GM23248 (cell line): Measurements from ENCODE around the gene SFMBT2. TPM values are rescaled to one million over a fixed set of nuclear protein-coding genes. Genes with fewer than 3 reads are reported as not detected.
"Not testable (repeated sequence)": the region's sequence is repeated elsewhere in the genome, so short reads cannot be mapped to it uniquely, and the experiment has no call there.

Experiments used
- DNase-seq: peaks from one replicate; pipeline ENCODE4 v3.0.0-alpha.2; 2015
- H2AFZ ChIP-seq: fragments of 200-600 bp; sonication (generic); 2 replicates; pipeline ENCODE4 v1.6.1; 2016; ENCODE audit warnings: antibody characterized with exemption
- H3F3A ChIP-seq: fragments of 200-600 bp; sonication (generic); 2 replicates; pipeline ENCODE4 v1.6.1; 2016; ENCODE audit warnings: mild to moderate bottlenecking, antibody characterized with exemption, mixed run types; ENCODE audit not compliant: insufficient read depth
- H3K27ac ChIP-seq: fragments of 200-600 bp; sonication (generic); 2 replicates; pipeline ENCODE4 v1.5.1; 2016; ENCODE audit warnings: mild to moderate bottlenecking
- H3K27me3 ChIP-seq: fragments of 200-600 bp; sonication (generic); replicated peaks from 2 replicates; pipeline ENCODE4 v1.6.1; 2016; ENCODE audit warnings: mild to moderate bottlenecking; ENCODE audit not compliant: insufficient read depth
- H3K36me3 ChIP-seq: fragments of 200-600 bp; sonication (generic); 2 replicates; pipeline ENCODE4 v1.6.1; 2016; ENCODE audit warnings: low read depth, mild to moderate bottlenecking
- H3K4me1 ChIP-seq: fragments of 200-600 bp; sonication (generic); 2 replicates; pipeline ENCODE4 v1.6.1; 2016; ENCODE audit warnings: mild to moderate bottlenecking; ENCODE audit not compliant: insufficient read depth
- H3K4me2 ChIP-seq: fragments of 200-600 bp; sonication (generic); one replicate; pipeline ENCODE4 v1.6.1; 2016; ENCODE audit warnings: mild to moderate bottlenecking; ENCODE audit not compliant: unreplicated experiment
- H3K4me3 ChIP-seq: fragments of 200-600 bp; sonication (generic); 2 replicates; pipeline ENCODE4 v1.5.1; 2016; ENCODE audit warnings: mild to moderate bottlenecking
- H3K79me2 ChIP-seq: fragments of 200-600 bp; sonication (generic); 2 replicates; pipeline ENCODE4 v1.6.1; 2016; ENCODE audit warnings: mild to moderate bottlenecking; ENCODE audit not compliant: insufficient read depth
- H3K9ac ChIP-seq: fragments of 200-600 bp; sonication (generic); 2 replicates; pipeline ENCODE4 v1.6.1; 2016; ENCODE audit warnings: mild to moderate bottlenecking
- H3K9me2 ChIP-seq: fragments of 200-600 bp; sonication (generic); 2 replicates; pipeline ENCODE4 v1.6.1; 2016; ENCODE audit warnings: mixed run types, mild to moderate bottlenecking, moderate library complexity; ENCODE audit not compliant: insufficient read depth
- H3K9me3 ChIP-seq: fragments of 200-600 bp; sonication (generic); one replicate; pipeline ENCODE4 v1.6.1; 2017; ENCODE audit warnings: low read depth
- H4K20me1 ChIP-seq: fragments of 200-600 bp; sonication (generic); 2 replicates; pipeline ENCODE4 v1.6.0; 2016; ENCODE audit not compliant: insufficient read depth
- EZH2 ChIP-seq: fragments of 200-600 bp; sonication (generic); IDR thresholded peaks from 2 replicates; pipeline ENCODE4 v1.6.1; 2018; ENCODE audit warnings: antibody characterized with exemption, mild to moderate bottlenecking; ENCODE audit not compliant: insufficient read depth, poor library complexity, severe bottlenecking
- EZH2phosphoT487 ChIP-seq: fragments of 200-600 bp; sonication (generic); IDR thresholded peaks from 2 replicates; pipeline ENCODE4 v1.6.1; 2018; ENCODE audit warnings: antibody characterized with exemption, moderate library complexity, mild to moderate bottlenecking, low read depth; ENCODE audit not compliant: insufficient read depth
- WGBS, 2 experiments: methylation state at CpG; one replicate each; pipeline ENCODE4 v1.1.6; 2015 to 2017; ENCODE audit warnings: low lambda C conversion rate in 2 of 2, low coverage in 1 of 2; ENCODE audit errors: missing lambda C conversion rate in 2 of 2; 5-methylcytosine and 5-hydroxymethylcytosine counted together
- in situ Hi-C: fragments of 300-500 bp; cut with MboI; formaldehyde crosslinking; loops from 2 replicates; pipeline ENCODE4 v1.15.0; 2020
- polyA plus RNA-seq: library from polyadenylated mRNA; unstranded; fragments of >200 nt; fragmentation: Nextera tagmentation; extraction: Ambion mirVana; gene quantifications from 2 replicates; pipeline ENCODE4 v1.2.1, GENCODE V29; 2016
- total RNA-seq: library from RNA; depleted of rRNA; stranded (reverse); fragments of >200 nt; shearing (Covaris generic); gene quantifications from 2 replicates; pipeline ENCODE4 v1.2.3, GENCODE V29; 2014

SFMBT2 gene
- total and polyA plus RNA-seq, 2 experiments from 2014 or later = 0.22 TPM; not detected in 1

DNA sequence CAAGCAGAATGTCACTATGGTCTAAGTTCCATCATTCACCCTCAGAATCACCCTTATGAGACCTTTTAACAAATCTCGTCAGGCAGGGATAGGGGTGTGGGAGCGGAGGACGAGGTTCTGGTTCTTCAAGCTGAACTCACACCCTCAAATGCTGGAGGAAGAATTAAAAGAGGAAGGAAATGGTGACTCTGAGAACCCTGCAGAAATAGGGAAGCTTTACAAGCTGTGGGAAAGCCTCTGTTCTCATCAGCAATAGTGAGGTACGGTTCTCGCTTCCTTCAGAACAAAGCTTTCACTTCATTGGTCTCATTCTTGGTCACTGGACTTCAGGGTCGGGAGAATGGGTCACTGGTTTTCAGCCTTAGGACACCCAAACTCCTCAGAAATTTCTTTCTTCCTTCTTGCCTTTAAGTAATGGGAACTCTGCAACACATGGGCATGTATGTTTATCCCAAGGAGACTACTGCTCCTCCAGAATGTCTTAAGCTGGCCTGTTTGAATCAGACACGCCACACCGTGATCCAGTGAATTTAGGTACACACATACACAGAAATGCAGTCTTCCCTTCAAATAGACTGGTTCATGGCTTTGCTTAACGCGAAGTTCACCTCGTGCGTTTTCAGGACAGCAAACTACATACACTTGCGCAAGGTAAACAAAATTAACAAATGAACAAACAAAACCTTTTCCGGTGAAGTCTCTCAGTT is 226.0 kb downstream of the SFMBT2 start:
- Histone ChIP-seq H4K20me1 (no peaks in the 10 kb centered on the region), H3K27ac (no peak overlapping the region), H3K9me3 (no peaks in the 10 kb centered on the region), H3K27me3 (no peaks in the 10 kb centered on the region), H3K9ac (no peak overlapping the region), H2AFZ (no peak overlapping the region), H3K9me2 (no peaks in the 10 kb centered on the region), H3F3A (no peaks in the 10 kb centered on the region), H3K4me1 (no peaks in the 10 kb centered on the region), H3K36me3 (no peaks in the 10 kb centered on the region), H3K4me3 (no peak overlapping the region), H3K4me2 (no peak overlapping the region), H3K79me2 (no peaks in the 10 kb centered on the region)
- no peak for TF ChIP-seq EZH2
- TF ChIP-seq EZH2phosphoT487 = no peak
- 79 to 89% methylated on average over 14 of the region's 14 CpGs for WGBS, 2 experiments
- in situ Hi-C loops = no loop called here
- DNase-seq = no peak

DNA sequence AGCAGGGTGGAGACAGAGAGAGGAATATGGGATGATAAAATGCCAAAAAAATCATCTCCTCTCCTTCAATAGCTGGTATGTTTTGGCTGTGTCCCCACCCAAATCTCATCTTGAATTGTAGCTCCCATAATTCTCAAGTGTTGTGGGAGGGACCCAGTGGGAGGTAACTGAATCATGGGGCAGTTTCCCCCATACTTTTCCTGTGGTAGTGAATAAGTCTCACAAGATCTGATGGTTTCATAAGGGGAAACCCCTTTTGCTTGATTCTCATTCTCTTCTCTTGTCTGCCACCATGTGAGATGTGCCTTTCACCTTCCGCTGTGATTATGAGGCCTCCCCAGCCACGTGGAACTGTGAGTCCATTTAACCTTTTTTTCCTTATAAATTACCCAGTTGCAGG is 226.7 kb downstream of the SFMBT2 start:
- H2AFZ ChIP-seq, H3K4me3 ChIP-seq, DNase-seq, H3K9me3 ChIP-seq, H3K4me2 ChIP-seq, H3K9me2 ChIP-seq, H3K9ac ChIP-seq, H3K36me3 ChIP-seq, H3K4me1 ChIP-seq, in situ Hi-C loops, H4K20me1 ChIP-seq, H3F3A ChIP-seq, H3K27ac ChIP-seq, H3K27me3 ChIP-seq, H3K79me2 ChIP-seq: not testable (repeated sequence)
- 66 to 67% methylated on average over 2 of the region's 2 CpGs for WGBS, 2 experiments

DNA sequence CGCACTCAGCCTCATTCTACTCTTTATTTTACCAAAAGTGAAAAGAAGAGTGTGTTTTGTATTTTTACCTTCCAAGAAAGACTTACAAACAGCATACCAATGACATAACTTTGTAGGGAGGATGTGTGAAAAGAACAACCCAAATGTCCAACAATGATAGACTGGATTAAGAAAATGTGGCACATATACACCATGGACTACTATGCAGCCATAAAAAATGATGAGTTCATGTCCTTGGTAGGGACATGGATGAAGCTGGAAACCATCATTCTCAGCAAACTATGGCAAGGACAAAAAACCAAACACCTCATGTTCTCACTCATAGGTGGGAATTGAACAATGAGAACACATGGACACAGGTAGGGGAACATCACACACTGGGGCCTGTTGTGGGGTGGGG is 228.5 kb downstream of the SFMBT2 start:
- H3F3A ChIP-seq, H2AFZ ChIP-seq, H3K4me1 ChIP-seq, in situ Hi-C loops, H3K27ac ChIP-seq, H3K27me3 ChIP-seq, H3K4me3 ChIP-seq, H3K4me2 ChIP-seq, DNase-seq, H3K9me2 ChIP-seq, H3K9me3 ChIP-seq, H3K9ac ChIP-seq, H3K79me2 ChIP-seq, H4K20me1 ChIP-seq, H3K36me3 ChIP-seq: not testable (repeated sequence)
- WGBS, 2 experiments = 38 to 60% methylated on average over 1 of the region's 1 CpG

DNA sequence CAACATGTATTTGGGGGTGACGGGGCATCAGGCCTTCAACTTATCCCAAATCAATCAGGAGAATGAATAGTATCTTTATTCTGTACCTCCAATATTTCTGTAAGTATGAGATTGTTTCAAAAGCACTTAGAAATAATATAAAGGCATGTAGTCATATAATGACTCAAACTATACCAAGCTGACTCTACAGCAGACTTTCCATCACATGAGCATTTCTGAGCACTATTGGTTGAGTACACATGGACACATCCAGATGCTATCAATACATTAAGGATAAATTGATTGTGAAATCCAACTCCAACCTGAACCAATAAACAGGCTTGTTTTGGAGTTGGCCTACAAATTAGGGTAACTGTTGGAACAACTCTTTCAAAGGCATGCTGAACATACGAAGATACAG is 229.4 kb downstream of the SFMBT2 start:
- Histone ChIP-seq H3K9ac (no peak overlapping the region), H3K79me2 (no peaks in the 10 kb centered on the region), H3K36me3 (no peaks in the 10 kb centered on the region), H4K20me1 (no peaks in the 10 kb centered on the region), H3K27ac (no peak overlapping the region), H3K4me1 (no peaks in the 10 kb centered on the region), H3K4me3 (no peak overlapping the region), H3K4me2 (no peak overlapping the region), H2AFZ (no peak overlapping the region), H3K9me2 (no peaks in the 10 kb centered on the region), H3F3A (no peaks in the 10 kb centered on the region), H3K9me3 (no peaks in the 10 kb centered on the region), H3K27me3 (no peaks in the 10 kb centered on the region)
- in situ Hi-C loops = no loop called here
- WGBS, 2 experiments = 57 to 61% methylated on average over 2 of the region's 2 CpGs
- DNase-seq = no peak
- TF ChIP-seq EZH2phosphoT487 = no peak
- TF ChIP-seq EZH2 = no peak

DNA sequence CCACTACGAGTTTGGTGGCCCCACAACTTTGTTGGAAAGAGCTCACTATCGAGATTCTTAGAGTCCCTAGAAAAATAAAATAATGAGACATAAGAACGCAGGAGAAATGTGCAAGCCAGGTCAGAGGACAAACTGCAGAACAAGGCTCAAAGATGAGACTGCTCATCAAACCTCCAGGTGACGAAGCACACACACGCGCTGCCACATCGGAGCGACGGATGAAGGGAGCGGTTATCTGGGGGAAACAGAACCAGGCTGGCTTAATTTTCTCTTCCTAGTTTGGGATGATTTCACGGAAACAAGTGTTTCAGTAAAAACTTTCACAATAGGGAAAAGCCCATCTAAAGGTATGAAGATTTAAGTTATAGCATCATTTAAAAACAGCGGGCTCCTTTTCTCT is 231.3 kb downstream of the SFMBT2 start:
- no peak overlapping the region for H2AFZ ChIP-seq
- WGBS, 2 experiments = 76 to 78% methylated on average over 12 of the region's 12 CpGs
- no peaks in the 10 kb centered on the region for H3K36me3 ChIP-seq
- H3F3A ChIP-seq = no peaks in the 10 kb centered on the region
- H3K4me1 ChIP-seq = no peaks in the 10 kb centered on the region
- H3K9me3 ChIP-seq = no peaks in the 10 kb centered on the region
- no peaks in the 10 kb centered on the region for H3K79me2 ChIP-seq
- no peaks in the 10 kb centered on the region for H3K27me3 ChIP-seq
- H3K9me2 ChIP-seq = no peaks in the 10 kb centered on the region
- no peak overlapping the region for H3K4me2 ChIP-seq
- H3K4me3 ChIP-seq = no peak overlapping the region
- in situ Hi-C loops = no loop called here
- DNase-seq = no peak
- H3K9ac ChIP-seq = no peak overlapping the region
- H3K27ac ChIP-seq = no peak overlapping the region
- no peaks in the 10 kb centered on the region for H4K20me1 ChIP-seq
- TF ChIP-seq EZH2 (no peak), EZH2phosphoT487 (no peak)
